Keratinocyte (primary cell): ENCODE data around the gene ZFPM1.

ENCODE experiments used
- EZH2 ChIP-seq: IDR thresholded peaks from one replicate; pipeline ENCODE4 v1.6.1; 2012; ENCODE audit warnings: inconsistent platforms, mild to moderate bottlenecking, low read length, moderate library complexity
- TF ChIP-seq, protein P1 (sequence below), 3 experiments: IDR thresholded peaks in 1 of 3; conservative IDR thresholded peaks in 1 of 3; optimal IDR thresholded peaks in 1 of 3; 2 replicates in 2 of 3; 3 replicates in 1 of 3; pipeline versions ENCODE3 to v1.5.1; 2011; ENCODE audit warnings: low read length in 3 of 3, mild to moderate bottlenecking in 3 of 3, moderate library complexity in 2 of 3, control low read depth in 1 of 3, inconsistent platforms in 1 of 3; ENCODE audit not compliant: insufficient read depth in 2 of 3; ENCODE audit errors: extremely low read depth in 1 of 3

DNA sequence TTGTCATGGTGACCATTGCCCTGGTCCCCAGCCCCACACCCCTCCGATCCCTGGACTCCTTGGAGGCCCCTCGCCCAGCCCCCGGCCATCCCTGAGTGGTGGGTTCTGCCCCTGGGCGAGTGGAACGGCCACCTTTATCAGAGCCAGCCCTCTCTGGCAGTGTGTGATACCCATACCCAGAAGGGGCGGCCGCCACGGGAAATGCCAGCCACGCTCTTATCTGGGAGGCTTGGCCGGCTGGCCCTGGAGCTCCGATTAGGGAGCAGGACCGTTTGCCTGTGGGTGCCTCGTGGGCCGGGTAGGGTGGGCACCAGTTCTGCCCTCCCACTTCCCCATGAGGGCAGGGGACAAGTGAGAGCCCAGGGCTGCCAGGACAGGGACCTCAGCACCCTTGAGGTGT is 58.8 kb downstream of the ZFPM1 start:
- TF ChIP-seq, protein P1, sequence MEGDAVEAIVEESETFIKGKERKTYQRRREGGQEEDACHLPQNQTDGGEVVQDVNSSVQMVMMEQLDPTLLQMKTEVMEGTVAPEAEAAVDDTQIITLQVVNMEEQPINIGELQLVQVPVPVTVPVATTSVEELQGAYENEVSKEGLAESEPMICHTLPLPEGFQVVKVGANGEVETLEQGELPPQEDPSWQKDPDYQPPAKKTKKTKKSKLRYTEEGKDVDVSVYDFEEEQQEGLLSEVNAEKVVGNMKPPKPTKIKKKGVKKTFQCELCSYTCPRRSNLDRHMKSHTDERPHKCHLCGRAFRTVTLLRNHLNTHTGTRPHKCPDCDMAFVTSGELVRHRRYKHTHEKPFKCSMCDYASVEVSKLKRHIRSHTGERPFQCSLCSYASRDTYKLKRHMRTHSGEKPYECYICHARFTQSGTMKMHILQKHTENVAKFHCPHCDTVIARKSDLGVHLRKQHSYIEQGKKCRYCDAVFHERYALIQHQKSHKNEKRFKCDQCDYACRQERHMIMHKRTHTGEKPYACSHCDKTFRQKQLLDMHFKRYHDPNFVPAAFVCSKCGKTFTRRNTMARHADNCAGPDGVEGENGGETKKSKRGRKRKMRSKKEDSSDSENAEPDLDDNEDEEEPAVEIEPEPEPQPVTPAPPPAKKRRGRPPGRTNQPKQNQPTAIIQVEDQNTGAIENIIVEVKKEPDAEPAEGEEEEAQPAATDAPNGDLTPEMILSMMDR (optimal IDR thresholded peaks at IDR 0.05 in 1 of 3, IDR thresholded peaks at IDR 0.05 in 1 of 3, conservative IDR thresholded peaks at IDR 0.05 in 1 of 3; ENCODE audit: extremely low read depth in 1 of 3, insufficient read depth in 2 of 3, low read length in 3 of 3): no peak
- no peak for TF ChIP-seq EZH2
